Measurements from ENCODE around the gene ASPA. TPM values are rescaled to one million over a fixed set of nuclear protein-coding genes. Genes with fewer than 3 reads are reported as not detected.

ASPA gene
- total RNA-seq, 2 donors from 2014 or later, result 1.4 to 2.6 TPM

DNA sequence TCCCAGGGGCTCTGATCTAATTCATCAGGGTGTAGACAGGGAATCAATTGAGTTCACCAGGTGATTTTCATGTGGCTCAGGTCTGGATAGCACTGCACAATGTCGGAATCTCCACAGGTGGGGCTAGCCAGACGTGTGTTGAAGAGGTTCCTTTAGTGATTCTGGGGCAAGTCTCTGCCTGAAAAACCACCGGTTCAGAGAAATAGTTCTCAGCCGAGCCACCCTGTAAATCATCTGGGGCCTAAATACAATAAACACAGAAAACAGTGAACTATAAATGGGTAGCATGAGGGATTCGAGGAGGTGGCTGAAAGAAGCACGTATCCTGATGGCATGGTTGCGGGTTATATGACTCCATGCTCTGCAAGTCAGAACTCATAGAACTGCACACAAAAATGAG lies 21.3 kb downstream of the ASPA start:
- Histone ChIP-seq H3K36me3 (no peaks in the 10 kb centered on the region), H3K4me3 (no peak overlapping the region), H3K27ac (no peak overlapping the region), H3K9me3 (no peaks in the 10 kb centered on the region), H3K4me1 (ENCODE audit: control insufficient read depth in 1 of 2, low read depth in 2 of 2) (no peaks in the 10 kb centered on the region), H3K27me3 (replicated peaks; ENCODE audit: insufficient read depth) (no peaks in the 10 kb centered on the region)
- TF ChIP-seq CTCF (IDR thresholded peaks at IDR 0.05), result no peak
- no peak for ATAC-seq (ENCODE audit: insufficient number of reproducible peaks, low FRiP score, low read depth)
- DNase-seq (ENCODE audit: low spot score), result no peak

DNA sequence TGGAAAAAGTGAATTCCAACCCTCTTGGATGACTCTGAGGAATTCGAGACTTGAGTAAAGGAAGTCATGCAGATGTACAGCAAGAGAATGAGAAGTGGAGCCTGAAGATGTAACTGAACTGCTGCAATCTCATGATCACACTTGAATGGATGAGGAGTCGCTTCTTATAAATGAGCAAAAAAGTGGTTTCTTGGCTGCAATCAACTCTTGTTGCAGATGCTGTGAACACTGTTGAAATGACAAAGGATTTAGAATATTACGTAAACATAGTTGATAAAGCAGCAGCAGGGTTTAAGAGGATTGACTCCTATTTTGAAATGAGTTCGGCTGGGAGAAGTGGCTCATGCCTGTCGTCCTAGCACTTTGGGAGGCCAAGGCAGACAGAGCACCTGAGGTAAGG lies 25.5 kb downstream of the ASPA start:
- Histone ChIP-seq H3K27ac (no peak overlapping the region), H3K4me3 (no peak overlapping the region), H3K27me3 (replicated peaks; ENCODE audit: insufficient read depth) (no peaks in the 10 kb centered on the region), H3K9me3 (no peaks in the 10 kb centered on the region), H3K4me1 (ENCODE audit: control insufficient read depth in 1 of 2, low read depth in 2 of 2) (no peaks in the 10 kb centered on the region), H3K36me3 (no peaks in the 10 kb centered on the region)
- ATAC-seq (ENCODE audit: insufficient number of reproducible peaks, low FRiP score, low read depth) (no peak), DNase-seq (ENCODE audit: low spot score) (no peak)
- TF ChIP-seq CTCF (IDR thresholded peaks at IDR 0.05), result no peak

- no peaks in the 10 kb centered on the region for H3K9me3 ChIP-seq
- H3K36me3 ChIP-seq, result no peaks in the 10 kb centered on the region
- DNase-seq (ENCODE audit: low spot score), result no peak
- no peak for ATAC-seq (ENCODE audit: insufficient number of reproducible peaks, low FRiP score, low read depth)
- no peak overlapping the region for H3K4me3 ChIP-seq
- H3K27ac ChIP-seq, result no peak overlapping the region
- H3K27me3 ChIP-seq (replicated peaks; ENCODE audit: insufficient read depth), result no peaks in the 10 kb centered on the region
- no peaks in the 10 kb centered on the region for H3K4me1 ChIP-seq (ENCODE audit: control insufficient read depth in 1 of 2, low read depth in 2 of 2)
- TF ChIP-seq CTCF (IDR thresholded peaks at IDR 0.05), result no peak
These were observed 26.7 kb downstream of the ASPA start for GRCh38 chr17:3502466-3502865.

DNA sequence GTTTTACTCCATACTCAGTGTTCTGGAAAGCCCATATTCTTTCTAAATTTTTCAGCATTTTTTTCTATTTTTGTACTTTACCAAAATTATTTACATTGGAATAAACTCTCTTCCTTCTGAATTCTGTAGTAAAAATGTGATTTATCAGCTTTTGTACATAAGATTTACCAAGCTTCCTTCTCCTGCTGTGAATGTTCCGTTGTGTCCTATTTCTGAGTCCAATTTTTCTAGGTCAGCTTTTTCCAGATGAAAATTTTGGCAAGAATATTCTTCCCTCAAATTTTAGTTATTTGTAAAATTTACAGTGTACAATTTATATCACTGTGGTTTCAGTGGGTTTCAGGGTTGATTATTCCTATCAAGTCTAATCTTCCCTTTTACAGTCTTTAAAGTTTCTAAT lies 27.5 kb downstream of the ASPA start:
- no peaks in the 10 kb centered on the region for H3K27me3 ChIP-seq (replicated peaks; ENCODE audit: insufficient read depth)
- no peak overlapping the region for H3K4me3 ChIP-seq
- ATAC-seq (ENCODE audit: insufficient number of reproducible peaks, low FRiP score, low read depth) (no peak), DNase-seq (ENCODE audit: low spot score) (no peak)
- TF ChIP-seq CTCF (IDR thresholded peaks at IDR 0.05), result no peak
- H3K36me3 ChIP-seq, result no peaks in the 10 kb centered on the region
- no peak overlapping the region for H3K27ac ChIP-seq
- H3K9me3 ChIP-seq, result no peaks in the 10 kb centered on the region
- no peaks in the 10 kb centered on the region for H3K4me1 ChIP-seq (ENCODE audit: control insufficient read depth in 1 of 2, low read depth in 2 of 2)

DNA sequence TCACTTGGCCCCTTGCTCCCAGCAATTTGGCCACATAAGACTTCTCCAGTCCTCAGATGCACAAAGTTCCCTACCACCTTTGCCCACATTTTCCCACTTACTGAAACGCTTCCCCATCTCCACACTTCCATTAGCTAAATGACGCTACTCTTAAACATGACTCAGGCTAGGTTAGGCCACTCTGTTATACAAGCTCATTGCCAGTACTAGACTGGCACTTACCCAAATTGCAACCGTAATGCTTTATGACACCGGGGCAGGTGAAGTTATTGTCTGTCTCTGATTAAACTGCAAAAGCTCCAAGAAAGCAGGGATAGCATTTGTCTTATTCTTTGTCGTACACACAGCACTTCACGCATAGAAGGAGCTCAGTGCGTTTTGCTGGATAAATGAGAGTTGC lies 29.2 kb downstream of the ASPA start:
- ATAC-seq (ENCODE audit: insufficient number of reproducible peaks, low FRiP score, low read depth) (no peak), DNase-seq (ENCODE audit: low spot score) (no peak)
- H3K4me1 ChIP-seq (ENCODE audit: control insufficient read depth in 1 of 2, low read depth in 2 of 2), result no peaks in the 10 kb centered on the region
- no peaks in the 10 kb centered on the region for H3K9me3 ChIP-seq
- H3K36me3 ChIP-seq, result no peaks in the 10 kb centered on the region
- TF ChIP-seq CTCF (IDR thresholded peaks at IDR 0.05), result no peak
- no peak overlapping the region for H3K4me3 ChIP-seq
- H3K27me3 ChIP-seq (replicated peaks; ENCODE audit: insufficient read depth), result no peaks in the 10 kb centered on the region
- no peak overlapping the region for H3K27ac ChIP-seq
